GM21786 (cell line): Measurements from ENCODE around the gene DEFB124.
"Not testable (repeated sequence)": the region's sequence is repeated elsewhere in the genome, so short reads cannot be mapped to it uniquely, and the experiment has no call there.

ENCODE experiments used
- ATAC-seq: cut with Tn5 transposase; IDR thresholded peaks from one replicate; pipeline ENCODE4 v1.9.1; 2021; ENCODE audit not compliant: unreplicated experiment

Gene DEFB124

DNA sequence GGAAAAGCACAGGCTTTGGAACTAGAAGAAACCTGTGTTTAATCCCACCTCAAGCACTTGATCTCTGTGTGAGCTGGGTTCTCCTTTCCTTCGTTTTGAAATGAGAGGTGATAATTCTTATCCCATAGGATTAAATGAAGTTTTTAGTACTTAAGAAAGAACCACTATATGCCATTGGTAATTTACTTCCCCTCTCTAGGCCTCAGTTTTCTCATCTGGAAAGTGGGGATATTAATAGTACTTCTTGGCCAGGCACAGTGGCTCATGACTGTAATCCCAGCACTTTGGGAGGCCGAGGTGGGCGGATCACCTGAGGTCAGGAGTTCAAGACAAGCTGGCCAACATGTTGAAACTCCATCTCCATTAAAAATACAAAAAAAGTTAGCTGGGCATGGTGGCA, 14.2 kb upstream of the DEFB124 start:
- ATAC-seq, result no peak

DNA sequence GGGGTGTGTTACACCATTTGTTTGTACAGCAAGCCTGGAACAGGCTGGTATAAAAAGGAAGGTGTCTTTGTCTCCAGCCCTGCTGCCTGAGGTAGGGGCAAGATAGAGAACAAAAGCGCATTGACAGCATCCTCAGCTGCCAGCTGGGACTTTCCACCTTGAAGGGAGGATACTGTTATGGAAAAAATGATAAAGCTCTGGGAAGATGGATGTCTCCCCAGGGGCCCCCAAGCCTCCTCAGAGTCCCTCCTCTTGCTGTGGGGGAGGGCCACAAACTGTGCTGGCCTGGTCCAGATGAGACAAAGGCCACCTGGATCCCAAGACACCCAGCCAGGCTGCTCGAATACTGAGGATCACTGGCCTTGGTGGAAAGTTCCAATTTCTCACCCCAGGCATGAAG, 13.2 kb upstream of the DEFB124 start:
- ATAC-seq, result no peak

DNA sequence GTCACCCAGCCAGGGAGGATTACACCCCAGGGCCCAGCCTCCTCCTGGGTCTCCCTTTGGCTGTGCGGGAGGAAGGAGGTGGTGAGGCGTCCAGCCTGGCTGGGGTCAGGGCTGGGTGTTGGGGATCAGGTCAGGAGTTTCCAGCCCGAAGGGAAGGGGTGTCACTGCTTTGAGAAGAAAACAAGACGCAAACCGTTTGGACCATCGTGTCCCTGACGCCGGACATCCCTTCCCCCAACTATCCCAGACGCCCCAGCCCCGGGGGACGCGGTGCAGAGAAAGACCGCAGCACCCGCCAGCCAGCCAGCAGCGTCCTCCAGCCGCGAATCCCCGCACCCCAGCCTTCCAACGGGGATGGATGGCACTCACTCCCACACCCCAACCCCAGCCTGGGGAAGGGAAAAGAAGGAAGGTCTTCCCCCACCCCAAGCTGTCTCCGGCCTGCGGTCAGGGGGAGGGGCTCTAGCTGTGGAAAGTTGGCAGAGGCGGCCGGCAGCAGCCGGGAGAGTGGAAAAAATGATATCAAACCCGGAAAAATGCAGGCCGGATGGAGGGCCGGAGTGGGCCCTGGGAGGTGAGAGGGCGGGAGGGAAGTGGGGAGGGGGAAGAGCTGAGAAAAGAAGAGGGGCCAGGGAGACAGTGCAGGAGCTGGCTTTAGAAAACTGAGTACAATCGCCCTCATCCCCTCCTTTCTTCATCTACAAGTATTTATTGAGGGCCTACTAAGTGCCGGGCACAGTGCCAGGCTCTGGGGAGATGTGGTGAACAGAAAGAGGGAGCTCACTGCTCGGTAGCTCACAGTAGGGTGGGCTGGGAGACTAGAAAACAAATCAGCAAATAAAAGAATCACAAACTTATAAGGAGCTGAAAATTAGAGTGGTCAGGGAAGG, 10.8 kb upstream of the DEFB124 start:
- no peak for ATAC-seq

DNA sequence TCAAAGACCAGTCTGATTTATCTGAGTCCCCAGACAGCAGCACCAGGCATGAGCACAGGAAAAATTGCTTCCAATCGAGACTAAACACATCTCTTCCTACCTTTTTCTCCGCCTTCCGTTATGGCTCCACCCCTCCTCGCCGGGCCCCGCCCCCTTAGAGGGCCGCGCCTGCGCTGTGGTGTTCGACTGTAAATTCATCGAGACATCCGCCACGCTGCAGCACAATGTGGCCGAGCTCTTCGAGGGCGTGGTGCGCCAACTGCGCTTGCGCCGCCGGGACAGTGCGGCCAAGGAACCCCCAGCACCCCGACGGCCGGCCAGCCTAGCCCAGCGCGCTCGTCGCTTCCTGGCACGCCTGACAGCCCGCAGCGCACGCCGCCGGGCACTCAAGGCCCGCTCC, 9.1 kb upstream of the DEFB124 start:
- no peak for ATAC-seq

- no peak for ATAC-seq
Measured at GRCh38 chr20:31476643-31477215, 1.8 kb upstream of the DEFB124 start.

- no peak for ATAC-seq
Measured at GRCh38 chr20:31476294-31476585, 1.3 kb upstream of the DEFB124 start.

DNA sequence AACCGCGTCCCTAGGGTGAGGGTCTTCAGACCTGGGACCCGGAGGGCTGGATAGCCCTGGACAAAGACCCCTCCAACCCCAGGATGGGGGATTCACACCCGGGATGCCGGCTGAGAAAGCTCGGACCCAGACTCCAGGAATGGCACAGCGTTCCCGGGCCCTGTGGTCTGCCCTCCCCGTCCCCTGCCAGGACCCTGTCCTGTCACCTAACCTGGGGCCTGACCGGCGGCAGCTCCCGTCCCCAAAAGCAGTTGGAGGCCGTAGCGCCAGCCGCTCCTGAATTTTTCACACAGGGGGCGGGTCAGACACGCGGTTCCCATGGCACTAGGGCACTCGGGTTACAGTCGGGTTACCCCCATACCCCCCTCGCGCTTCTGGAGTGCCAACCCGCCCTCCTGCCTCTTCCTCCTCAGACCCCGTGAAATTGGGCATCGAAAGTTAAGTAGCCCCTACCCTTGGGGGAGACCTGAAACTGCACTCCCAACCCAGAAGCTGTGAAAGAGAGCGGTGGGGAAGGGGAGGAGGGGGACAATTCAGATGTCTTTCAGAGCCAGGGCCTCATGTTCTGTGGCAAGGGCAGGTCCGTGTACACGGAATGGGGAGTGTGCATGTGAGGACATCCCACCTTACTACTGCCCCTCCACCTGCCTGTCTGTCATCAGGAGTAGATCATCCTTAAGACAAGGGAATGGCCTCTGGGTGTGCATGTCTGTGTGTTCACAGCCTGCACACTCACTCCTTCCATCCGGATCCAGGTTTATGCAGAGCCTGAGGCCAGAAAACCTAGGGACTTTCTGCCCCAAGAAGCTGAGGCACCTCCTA, 756 bp upstream of the DEFB124 start:
- no peak for ATAC-seq

- no peak for ATAC-seq
Measured at GRCh38 chr20:31474097-31474436, 860 bp downstream of the DEFB124 start.

DNA sequence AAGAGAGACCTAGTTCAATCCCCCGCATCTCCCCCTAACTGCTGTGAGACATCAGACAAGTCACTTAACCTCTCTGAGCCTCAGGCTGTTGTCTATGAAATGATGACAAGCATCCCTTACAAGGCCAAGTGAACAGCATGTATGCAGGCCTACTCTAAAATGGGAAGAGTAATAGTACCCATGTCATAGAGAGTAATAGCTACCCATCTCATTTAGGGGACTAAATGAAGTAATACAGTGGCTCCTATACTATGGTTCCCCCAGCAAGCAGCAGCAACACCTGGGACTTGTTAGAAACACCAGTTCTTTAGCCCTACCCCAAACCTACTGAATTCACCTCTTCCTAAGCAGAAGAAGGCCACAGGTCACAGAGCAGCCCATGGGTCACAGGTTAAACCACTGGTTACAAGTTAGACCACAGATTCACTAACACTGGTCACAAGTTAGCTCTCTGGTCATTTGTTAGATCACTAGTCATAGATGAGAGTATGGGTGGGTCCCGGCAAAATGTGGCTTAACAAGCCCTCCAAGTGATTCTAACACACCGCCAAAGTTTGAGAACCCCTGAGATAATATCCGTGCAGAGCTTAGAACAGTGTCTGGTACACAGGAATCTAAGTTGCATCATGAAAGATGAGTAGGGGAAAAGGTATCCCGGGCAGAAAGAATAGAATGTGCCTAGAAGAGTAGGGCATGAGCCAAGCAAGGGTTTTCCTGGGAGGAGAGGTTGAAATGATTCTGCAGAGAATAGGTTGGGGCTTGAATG, 1.4 kb downstream of the DEFB124 start:
- no peak for ATAC-seq

DNA sequence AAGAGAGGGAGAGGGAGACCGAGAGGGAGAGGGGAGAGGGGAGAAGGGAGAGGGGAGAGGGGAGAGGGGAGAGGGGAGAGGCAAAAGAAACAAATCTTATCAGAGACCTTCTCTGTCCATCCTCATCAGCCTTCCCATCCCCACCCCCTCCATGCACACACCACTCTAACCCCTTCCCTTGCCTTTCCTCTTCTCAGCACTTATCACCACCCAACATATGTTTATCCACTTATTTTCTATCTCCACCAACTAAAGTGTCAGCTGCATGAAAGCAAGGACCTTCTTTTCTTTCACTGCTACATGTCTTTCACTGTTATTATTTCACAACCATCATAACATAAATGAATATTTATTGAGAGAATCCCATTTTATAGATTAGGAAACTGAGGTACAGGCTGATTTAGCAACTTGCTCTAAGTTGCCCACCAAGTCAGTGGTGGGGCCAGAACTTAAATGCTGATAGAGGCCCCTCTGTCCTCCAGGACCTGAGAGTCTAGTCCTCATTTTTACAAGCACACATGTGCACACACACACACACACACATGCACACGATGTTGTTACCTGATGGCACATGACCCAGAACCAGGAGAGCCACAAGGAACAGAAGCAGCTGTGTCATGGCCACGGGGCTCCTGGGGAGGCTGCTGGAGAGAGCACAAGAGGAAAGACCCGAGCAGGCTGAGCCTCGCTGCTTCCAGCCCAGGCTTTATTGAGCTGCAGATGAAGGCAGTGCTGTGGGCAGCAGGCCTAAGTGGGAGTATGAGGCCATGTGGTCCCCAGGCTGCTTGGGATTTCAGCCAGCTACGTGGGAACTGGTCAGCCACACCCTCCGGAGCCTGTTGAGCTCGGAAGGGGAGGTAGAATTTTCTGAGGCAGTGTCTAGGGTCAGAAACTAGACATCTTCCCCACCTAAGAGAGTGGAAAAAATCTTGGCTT, 2.3 kb downstream of the DEFB124 start:
- ATAC-seq, result no peak

GRCh38 chr20:31470946-31471345, 4.0 kb downstream of the DEFB124 start:
- not testable (repeated sequence) for ATAC-seq

GRCh38 chr20:31454361-31454760, 20.6 kb downstream of the DEFB124 start:
- no peak for ATAC-seq

DNA sequence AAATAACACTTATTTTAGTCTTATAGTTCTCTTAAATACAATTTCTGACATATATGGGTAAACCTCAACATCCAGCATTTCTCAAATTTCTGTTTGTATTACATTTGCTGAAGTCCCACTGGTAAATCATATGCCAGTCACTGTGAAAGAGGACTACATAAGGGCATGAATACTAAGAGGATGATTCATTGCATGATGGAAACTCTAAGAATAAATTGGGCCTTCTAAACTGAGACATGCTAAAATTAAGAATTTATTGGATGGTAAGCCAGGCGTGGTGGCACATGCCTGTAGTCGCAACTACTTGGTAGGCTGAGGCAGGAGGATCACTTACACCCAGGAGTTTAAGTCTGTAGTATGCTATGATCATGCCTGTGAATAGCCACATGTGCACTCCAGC, 22.4 kb downstream of the DEFB124 start:
- no peak for ATAC-seq

DNA sequence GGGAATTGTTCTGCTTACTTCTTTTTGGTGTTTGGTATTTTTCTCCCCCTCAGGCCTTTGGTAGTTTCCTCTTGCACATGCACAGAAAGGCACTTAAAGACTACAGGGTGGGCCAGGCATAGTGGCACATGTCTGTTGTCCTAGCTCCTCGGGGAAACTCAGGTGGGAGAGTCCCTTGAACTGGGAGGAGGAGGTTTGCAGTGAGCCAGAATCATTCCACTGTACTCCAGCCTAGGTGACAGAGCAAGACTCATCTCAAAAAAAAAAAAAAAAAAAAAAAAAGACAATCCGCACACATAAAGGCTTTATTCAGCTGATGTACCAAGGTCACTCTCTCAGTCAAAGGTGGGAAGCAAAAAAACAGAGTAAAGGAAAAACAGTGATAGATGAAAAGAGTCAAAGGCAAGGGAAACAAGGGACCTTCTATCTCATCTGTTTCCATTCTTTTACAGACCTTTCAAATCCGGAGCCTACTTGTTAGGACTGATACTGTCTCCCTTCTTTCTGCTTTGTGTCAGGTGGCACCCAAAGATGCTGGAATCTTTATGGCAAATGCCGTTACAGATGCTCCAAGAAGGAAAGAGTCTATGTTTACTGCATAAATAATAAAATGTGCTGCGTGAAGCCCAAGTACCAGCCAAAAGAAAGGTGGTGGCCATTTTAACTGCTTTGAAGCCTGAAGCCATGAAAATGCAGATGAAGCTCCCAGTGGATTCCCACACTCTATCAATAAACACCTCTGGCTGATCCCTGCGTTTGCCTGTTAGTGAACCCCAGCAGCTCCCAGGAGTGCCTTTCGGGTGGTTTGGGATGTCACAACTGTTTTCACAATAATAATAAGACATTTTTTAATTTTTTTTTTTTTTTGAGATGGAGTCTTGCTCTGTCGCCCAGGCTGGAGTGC, 25.2 kb downstream of the DEFB124 start:
- no peak for ATAC-seq

DNA sequence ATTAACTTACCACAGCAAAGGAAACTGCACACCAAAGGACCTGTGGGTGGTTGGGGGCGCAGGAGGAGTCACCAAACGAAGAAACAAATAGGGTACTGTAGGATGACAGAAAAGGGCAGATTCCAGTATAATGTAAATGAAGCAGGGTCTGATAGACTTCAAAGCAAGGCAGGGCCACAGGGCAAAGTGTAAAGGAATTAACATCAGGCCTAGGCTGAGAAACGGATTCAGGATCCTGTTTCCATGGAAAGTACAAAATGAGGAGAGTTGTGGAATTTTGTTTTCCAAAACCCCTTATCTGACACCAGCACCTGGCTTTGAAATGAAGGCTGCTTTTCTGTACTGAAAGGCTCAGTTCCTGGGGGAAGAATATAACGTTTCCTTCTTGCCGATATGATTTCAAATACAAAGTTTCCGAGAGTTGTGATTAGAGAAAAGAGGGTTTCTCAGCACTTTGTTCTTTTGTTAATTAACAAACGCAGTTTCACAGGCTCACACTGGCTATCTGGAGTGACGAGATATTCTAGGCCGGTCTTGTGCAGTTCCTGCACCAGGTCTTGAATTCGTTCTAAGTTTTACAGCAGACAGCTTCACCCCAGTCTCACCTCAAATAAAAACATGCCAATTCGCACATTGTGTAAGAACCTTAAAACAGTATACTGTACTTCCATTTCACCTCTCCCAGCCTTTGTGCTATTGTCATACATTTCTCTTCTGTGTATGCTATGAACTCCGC, 28.7 kb downstream of the DEFB124 start:
- no peak for ATAC-seq

DNA sequence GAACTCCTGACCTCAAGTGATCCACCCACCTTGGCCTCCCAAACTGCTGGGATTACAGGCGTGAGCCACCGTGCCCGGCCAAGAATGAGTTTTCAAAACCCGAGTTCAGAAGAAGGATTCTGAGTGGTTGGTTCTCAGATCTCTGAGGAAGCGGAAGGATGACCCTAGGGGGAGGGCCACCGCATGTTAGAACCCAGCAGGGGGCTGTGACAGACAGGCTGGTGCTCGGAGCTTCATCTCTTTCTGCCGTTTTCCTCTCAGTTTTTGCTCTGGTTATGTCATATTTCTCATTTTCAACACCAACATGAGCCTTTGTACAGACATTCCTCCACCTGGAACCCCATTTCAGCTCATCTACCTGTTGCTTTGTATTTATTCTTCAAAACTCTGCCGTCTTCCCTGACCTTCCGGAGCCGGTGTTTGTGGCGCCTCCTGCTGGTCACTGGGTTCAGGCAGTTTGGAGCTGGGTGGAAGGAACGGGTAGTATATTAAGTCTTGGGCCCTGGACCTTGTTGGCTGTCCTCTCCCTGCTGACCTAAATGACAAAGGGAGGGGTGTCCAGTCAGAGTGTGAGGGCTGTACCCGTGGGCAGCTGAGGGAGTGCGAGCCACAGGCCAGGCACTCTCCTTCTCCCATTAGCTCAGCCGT, 34.8 kb downstream of the DEFB124 start, which contains the start of gene DEFB123:
TSS of gene DEFB123 (plus strand) at position 621 of the 648 bp plus-strand sequence. CDS start 67 bp downstream, outside the sequence.
- ATAC-seq, result no peak

DNA sequence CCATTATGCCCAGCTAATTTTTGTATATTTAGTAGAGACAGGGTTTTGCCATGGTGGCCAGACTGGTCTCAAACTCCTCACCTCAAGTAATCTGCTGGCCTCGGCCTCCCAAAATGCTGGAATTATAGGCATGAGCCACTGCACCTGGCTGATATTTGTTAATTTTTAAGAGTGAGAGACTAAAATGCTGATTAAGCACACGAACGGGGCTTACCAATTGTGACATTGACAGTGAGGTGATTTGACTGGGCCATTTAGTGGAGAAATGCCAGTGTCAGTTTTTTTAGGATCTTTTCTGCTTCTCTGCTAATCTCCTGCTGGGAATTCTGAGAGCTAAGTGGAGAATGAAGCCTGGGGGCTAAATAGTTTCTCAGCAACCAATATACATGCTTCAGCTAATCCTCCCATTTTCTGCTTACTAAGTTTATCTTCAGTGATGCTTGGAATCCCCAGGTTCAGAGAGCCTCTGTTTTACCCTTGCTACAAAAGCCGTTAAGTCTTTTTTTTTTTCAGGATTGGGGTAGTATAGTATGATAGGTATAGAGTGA, 44.3 kb downstream of the DEFB124 start:
- ATAC-seq, result no peak

DNA sequence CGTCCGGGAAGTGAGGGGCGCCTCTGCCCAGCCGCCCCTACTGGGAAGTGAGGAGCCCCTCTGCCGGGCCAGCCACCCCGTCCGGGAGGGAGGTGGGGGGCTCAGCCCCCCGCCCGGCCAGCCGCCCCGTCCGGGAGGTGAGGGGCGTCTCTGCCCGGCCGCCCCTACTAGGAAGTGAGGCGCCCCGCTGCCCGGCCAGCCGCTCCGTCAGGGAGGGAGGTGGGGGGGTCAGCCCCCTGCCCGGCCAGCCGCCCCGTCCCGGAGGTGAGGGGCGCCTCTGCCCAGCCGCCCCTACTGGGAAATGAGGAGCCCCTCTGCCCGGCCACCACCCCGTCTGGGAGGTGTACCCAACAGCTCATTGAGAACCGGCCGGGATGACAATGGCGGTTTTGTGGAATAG, 47.4 kb downstream of the DEFB124 start:
- not testable (repeated sequence) for ATAC-seq
